Measurements from ENCODE around the gene CKAP5.
"Not testable (repeated sequence)": the region's sequence is repeated elsewhere in the genome, so short reads cannot be mapped to it uniquely, and the experiment has no call there.

The CKAP5 gene

DNA sequence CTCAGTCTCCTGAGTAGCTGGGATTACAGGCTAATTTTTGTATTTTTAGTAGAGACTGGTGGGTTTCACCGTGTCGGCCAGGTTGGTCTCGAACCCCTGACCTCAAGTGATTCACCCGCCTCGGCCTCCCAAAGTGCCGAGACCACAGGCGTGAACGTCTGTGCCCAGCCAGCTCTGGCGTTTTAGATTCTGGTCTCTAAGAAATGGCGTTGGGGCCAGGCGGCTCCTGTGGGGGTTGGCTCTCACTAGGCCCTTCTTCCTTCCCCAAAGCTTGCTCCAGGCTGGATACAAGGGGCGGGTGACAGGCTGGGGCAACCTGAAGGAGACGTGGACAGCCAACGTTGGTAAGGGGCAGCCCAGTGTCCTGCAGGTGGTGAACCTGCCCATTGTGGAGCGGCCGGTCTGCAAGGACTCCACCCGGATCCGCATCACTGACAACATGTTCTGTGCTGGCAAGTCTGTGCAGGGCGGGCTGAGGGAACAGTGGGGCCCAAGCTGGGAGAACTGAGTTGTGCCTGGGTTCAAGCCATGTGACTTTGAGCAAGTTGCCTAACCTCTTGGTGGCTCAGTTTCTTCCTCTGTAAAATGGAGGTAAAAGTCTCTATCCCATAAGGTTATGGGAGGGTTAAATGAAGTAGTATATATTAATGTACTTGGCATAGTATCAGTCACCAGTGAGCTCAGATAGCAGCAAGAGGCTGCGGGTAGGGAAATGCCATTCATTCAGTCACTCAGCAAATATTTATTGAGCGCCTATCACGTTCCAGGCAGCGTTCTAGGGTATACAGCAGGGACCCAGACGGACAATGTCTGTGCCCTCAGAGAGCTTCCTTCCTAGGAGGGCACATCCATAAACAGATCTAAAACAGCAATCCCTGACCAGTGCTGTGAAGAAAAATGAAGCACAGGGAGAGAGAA lies 116.7 kb downstream of the CKAP5 start:
- in situ Hi-C loops (cut with MboI; ENCODE audit: low sequenced_read_pairs) = no loop called here

DNA sequence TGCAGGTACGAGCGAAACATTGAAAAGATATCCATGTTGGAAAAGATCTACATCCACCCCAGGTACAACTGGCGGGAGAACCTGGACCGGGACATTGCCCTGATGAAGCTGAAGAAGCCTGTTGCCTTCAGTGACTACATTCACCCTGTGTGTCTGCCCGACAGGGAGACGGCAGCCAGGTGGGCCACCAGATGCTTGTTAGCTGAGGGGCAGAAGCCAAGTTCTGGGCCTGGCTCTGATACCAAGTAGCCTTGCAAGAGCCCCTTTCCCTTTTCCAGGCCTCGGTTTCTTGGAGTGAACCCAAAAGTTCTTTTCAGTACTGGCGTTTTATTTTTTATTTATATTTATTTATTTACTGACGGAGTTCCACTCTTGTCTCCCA lies 117.4 kb downstream of the CKAP5 start:
- in situ Hi-C loops (cut with MboI; ENCODE audit: low sequenced_read_pairs) = no loop called here

DNA sequence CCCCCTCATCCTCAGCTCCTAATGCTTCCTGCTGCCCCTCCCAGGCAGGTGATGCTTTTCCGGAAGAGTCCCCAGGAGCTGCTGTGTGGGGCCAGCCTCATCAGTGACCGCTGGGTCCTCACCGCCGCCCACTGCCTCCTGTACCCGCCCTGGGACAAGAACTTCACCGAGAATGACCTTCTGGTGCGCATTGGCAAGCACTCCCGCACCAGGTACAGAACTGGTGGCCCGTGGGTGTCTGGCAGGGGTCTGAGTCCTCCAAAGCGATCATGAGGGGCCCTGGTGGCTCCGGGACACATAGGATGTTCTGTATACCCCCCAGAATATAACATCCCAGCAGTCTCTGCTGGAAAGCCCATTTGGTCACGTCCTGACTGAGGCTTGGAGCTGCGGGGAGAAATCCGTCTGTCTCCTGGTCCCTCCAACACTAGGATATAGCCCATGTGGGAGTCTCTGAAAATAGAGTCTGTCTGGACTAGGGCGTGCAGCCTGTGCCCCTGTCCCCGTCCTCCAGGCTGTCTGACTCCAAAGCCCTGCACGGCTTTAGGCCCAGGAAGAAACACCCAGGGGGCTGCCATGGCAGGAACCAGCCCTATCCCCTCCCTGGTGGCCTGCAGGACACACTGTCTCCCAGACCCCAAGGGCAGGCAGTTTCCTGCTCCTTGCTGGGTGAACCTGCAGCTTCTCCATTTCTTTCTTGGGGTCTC lies 118.0 kb downstream of the CKAP5 start:
- in situ Hi-C loops (cut with MboI; ENCODE audit: low sequenced_read_pairs) = no loop called here

DNA sequence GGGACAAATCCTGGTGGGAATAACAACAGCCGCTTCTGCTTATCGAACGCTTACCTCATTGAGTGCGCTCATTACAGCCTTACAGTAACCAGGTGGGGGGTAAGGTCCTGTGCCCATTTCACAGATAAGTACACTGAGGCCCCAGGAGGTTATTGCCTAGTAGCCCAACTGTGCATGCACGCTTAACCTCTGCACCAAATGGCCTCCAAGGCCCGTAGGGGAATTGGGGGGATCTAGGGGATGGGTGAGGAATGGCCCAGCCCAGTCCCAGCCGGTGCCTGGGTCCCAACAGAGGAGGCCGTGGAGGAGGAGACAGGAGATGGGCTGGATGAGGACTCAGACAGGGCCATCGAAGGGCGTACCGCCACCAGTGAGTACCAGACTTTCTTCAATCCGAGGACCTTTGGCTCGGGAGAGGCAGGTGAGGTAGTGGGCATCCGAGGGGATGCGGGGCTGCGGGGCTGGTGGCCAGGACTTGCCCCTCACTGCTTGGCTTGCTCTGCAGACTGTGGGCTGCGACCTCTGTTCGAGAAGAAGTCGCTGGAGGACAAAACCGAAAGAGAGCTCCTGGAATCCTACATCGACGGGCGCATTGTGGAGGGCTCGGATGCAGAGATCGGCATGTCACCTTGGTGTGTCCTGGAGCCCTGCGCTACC lies 119.7 kb downstream of the CKAP5 start:
- in situ Hi-C loops (cut with MboI; ENCODE audit: low sequenced_read_pairs) = no loop called here

DNA sequence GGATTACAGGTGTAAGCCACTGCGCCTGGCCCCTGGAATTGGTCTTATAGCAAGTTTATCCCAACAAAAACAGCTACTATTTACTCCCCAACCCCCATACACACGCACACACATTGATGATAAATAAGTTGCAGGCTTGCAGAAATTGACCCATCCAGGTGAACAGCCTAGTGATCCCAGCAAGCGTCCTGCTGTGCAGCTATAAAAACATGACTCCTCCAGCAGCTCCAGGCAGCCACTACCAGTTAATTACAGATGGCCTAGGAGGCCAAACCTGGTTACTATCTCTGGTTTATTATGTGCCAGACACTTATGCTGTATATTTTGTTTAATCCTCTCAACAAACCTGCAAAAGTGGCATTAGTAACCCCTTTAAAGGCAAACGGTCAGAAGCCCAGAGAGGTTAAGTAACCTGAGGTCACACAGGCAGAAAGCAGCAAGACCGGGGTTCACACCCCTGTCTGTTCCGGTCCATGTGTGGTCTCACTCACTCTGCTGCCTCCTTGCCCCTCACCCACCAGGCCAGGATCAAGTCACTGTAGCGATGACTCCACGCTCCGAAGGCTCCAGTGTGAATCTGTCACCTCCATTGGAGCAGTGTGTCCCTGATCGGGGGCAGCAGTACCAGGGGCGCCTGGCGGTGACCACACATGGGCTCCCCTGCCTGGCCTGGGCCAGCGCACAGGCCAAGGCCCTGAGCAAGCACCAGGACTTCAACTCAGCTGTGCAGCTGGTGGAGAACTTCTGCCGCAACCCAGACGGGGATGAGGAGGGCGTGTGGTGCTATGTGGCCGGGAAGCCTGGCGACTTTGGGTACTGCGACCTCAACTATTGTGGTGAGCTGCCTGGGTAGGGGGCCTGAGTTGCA lies 120.5 kb downstream of the CKAP5 start:
- in situ Hi-C loops (cut with MboI; ENCODE audit: low sequenced_read_pairs) = no loop called here

DNA sequence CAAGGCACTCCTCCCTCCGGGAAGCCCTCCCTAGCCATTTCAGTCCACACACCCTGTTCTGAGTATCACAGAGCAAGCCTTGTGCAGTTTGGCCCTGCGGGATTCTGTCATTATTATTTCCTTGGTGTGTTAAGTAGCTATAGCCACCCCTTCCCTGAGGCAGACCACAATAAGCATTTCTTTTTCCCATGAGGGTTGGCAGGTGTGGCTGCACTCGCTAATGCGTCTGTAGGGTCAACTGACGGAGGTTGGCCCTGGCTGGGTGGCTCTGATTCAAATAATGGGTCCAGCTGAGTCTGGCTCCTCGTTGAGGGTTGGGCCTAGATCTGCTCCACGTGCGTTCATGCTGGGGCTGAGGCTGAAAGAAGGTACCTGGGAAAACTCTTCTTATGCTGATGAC lies 122.0 kb downstream of the CKAP5 start:
- in situ Hi-C loops (cut with MboI; ENCODE audit: low sequenced_read_pairs) = no loop called here

DNA sequence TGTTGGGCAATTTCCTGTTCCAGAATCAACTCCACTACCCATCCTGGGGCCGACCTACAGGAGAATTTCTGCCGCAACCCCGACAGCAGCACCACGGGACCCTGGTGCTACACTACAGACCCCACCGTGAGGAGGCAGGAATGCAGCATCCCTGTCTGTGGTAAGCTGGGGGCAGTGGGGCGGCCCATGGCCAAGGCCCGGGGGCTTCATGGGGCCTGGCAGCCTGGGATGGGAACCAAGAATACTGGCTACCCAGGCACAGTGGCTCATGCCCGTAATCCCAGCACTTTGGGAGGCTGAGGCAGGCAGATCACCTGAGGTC lies 122.8 kb downstream of the CKAP5 start:
- in situ Hi-C loops (cut with MboI; ENCODE audit: low sequenced_read_pairs) = no loop called here

DNA sequence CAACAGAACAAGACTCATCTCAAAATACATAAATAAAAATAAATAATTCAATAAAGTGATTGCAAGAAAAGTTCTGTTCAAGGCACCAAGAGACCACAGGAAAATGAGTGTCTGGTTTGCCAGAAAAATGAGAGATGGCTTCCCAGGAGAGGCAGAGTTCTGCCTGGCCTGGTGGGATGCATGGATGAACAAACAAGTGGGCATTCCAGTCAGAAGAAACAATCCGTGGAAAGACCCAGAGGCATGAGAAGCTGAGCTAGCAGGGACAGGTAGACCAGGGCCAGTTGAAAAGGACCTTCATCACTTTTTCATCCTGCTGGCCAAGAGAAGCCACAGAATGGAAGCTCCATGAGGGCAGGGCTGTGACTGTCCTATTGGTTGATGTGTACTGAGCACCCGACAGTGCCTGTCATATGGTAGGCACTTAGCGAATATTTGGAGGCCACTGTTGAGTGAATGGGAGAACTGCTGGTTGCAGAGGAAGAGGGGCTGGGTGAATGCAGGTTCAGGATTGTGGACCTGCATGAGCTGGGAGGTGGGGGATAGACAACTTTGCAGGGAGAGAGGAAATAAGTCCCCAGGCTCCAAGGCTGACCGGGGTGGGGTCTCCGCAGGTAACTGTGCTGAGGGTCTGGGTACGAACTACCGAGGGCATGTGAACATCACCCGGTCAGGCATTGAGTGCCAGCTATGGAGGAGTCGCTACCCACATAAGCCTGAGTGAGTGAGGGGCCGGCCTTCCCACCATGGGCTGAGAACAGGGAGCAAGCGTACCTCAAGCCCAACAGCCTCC lies 123.3 kb downstream of the CKAP5 start:
- in situ Hi-C loops (cut with MboI; ENCODE audit: low sequenced_read_pairs) = no loop called here

DNA sequence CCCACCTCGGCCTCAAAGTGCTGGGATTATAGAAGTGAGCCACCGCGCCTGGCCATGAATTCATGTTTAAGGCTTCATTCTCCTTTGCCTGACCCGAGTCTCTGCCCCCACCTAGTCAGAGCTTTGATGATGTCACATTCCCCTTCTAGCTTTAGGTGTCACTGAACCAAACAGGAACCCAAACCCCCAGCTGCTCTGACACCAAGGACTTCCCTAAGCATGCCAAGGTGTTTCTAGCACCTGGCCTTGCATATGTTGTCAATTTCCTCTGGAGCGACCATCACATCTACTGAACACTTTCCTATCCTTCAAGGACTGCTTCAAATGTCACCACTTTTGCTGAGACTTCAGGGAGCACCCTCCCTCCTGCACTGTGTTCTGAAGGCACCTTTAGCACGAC lies 124.8 kb downstream of the CKAP5 start:
- in situ Hi-C loops (cut with MboI; ENCODE audit: low sequenced_read_pairs) = no loop called here

DNA sequence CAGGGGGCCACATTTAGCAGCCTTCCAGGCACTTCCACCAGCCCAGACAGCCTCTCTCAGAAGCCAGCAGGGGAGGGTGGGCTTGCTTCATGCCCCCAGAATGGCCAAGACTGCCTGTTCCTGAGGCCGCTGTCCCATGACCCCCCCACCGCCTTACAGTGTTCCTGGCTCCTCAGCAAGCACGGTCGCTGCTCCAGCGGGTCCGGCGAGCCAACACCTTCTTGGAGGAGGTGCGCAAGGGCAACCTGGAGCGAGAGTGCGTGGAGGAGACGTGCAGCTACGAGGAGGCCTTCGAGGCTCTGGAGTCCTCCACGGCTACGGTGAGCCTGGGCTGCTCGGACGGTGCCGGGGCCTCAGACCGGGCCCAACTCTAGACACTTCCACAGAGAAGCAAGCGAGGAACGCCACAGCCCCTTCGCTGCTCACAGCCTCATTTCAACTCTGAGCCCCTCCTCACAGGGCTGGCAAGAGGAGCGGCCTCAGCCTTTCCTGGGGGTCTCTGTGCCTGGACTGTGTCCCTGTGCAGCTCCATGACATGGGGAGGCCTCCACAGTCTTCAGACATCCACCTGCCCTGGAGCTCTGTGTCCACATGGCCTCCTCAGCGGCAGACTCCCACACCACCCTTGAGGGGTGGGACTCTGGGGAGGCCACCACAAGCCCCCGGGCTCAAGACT lies 126.4 kb downstream of the CKAP5 start:
- in situ Hi-C loops (cut with MboI; ENCODE audit: low sequenced_read_pairs) = no loop called here

DNA sequence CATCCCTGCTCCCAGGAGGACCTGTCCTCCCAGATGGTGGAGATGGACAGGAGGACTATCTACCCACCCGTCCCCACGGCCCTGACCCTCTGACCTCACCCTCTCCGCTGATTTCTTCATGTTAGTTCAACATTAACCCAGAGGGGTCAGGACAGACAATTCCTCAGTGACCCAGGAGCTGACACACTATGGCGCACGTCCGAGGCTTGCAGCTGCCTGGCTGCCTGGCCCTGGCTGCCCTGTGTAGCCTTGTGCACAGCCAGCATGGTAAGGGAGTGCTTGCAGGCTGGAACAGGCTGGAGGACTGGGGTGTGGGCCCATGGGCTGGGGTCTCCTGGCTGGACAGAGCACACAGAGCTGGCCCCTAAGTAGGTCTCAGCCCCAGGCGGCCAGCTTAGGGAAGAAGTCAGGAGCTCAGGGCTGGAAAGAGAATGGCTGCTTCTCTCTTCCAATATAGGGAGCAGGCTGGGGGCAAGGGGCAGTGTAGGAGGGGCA lies 127.0 kb downstream of the CKAP5 start, which contains the start of gene F2:
TSS of gene F2 (plus strand) at position 166 of the 495 bp plus-strand sequence. CDS start at position 189, 23 bp downstream.
- in situ Hi-C loops (cut with MboI; ENCODE audit: low sequenced_read_pairs) = no loop called here

DNA sequence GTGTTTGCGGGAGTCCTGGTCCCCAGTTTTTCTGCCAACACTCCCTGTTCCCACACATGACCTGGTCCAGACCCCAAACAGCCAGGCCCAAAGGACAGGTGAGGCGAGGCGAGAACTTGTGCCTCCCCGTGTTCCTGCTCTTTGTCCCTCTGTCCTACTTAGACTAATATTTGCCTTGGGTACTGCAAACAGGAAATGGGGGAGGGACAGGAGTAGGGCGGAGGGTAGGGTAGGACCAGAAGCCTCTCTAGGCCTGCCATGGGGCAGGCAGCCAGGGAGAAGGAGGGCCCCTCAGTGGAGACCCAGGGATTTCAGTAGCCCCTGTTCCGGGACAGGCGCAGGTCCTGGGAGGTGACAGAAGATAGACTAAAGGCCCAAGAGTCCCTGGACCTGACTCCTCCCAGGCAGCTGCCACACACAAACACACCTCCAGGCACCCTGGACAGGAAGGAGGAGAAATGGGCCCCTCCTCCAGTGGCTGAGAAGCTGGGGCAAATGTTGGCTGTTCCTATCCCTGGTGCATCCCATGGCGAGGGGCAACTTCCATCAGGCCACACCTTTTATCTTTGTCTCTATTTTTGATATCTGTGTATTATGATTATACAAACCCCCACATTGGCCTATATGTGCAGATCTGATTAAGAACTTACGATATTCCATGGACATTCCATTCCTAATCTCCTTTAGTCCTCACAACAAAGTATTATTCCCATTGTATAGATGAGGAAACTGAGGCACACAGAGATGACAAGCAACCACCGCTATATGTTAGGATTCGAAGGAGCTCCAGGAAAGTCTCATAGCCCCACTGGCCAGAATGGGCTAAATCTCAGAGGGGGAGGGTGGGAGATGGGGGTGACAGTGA lies 127.7 kb downstream of the CKAP5 start:
- in situ Hi-C loops (cut with MboI; ENCODE audit: low sequenced_read_pairs) = no loop called here

DNA sequence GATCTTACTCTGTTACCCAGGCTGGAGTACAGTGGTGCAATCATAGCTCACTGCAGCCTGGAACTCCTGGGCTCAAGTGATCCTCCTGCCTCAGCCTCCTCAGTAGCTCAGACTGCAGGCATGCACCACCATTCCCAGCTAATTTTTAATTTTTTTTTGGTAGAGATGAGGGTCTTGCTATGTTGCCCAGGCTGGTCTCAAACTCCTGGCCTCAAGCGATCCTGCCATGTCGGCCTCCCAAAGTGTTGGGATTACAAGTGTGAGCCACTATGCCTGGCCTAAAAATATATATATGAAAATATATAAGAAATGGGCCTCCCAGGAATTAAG lies 128.3 kb downstream of the CKAP5 start:
- in situ Hi-C loops (cut with MboI; ENCODE audit: low sequenced_read_pairs) = not testable (repeated sequence)

DNA sequence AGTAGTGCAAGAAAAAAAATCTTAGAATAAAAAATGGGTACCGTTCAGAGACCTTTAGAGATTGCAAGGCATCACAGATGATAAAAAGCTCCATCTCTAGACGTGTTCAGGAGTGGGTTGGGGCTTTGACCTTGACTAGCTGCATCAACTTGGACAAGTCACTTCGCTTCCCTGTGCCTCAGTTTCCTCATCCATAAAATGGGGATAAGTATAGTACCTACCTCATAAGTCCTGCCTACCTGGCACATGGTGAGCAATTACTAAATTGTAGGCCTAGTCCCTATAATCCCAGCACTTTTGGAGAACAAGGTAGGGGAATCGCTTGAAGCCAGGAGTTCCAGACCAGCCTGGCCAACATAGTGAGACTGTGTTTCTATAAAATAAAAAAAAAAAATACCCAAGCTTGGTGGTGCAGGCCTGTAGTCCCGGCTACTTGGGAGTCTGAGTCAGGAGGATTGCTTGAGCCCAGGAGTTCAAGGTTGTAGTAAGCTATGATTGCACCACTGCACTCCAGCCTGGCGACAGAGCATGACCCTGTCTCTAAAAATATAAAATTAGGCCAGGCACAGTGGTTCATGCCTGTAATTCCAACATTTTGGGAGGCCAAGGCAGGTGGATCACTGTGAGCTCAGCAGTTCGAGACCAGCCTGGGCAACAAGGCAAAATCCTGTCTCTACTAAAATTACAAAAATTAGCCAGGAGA lies 133.1 kb downstream of the CKAP5 start:
- in situ Hi-C loops (cut with MboI; ENCODE audit: low sequenced_read_pairs) = no loop called here

DNA sequence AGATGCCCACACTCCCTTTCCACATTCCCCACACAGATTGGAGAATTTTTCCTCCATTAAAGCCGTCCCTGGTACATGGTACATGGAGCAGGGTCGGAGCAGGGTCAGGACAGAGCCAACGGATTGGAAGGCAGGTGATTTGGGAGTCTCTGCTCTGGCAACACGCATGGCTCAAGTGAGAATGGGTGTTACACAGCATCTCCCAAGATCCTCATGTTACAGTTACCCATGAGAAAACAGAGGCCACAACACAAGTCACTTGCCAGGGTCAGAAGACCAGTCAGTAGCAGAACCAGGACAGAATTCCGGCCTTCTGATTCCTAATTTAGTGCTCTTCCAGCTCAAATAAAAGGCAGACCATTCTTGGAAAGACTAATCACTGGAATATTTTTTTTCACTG lies 134.8 kb downstream of the CKAP5 start:
- in situ Hi-C loops (cut with MboI; ENCODE audit: low sequenced_read_pairs) = no loop called here

DNA sequence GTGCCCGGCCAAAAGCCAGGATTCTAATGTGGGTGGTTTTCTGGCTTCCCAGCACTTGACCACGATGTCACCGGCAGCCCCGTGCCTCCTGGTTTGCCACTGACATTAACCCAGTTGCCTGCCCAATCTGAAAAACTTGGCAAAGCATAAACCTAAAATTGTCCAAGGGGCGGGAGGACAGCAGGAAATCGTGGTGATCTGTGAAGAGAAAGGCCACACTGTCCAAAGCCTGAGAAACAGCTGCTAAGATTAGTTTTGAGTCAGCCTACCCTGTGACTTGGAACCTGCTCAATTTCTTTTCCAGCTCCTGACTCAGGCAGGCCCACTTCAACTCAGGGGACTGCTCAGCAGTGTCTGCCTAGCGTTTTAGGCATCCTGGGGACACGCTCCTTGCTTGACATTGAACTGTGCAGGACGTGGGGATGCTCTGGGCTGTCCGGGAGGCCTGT lies 135.2 kb downstream of the CKAP5 start:
- in situ Hi-C loops (cut with MboI; ENCODE audit: low sequenced_read_pairs) = no loop called here

DNA sequence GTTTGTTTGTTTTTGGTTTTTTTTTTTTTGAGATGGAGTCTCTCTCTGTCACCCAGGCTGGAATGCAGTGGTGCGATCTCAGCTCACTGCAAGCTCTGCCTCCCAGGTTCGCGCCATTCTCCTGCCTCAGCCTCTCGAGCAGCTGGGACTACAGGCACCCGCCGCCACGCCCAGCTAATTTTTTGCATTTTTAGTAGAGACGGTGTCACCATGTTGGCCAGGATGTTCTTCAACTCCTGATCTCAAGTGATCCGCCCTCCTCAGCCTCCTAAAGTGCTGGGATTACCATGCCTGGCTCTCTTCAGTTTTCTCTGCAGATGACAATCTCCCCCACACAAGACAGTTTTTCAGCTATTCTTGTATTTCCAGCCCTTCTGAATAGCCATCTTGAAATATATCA lies 136.7 kb downstream of the CKAP5 start:
- in situ Hi-C loops (cut with MboI; ENCODE audit: low sequenced_read_pairs) = not testable (repeated sequence)

DNA sequence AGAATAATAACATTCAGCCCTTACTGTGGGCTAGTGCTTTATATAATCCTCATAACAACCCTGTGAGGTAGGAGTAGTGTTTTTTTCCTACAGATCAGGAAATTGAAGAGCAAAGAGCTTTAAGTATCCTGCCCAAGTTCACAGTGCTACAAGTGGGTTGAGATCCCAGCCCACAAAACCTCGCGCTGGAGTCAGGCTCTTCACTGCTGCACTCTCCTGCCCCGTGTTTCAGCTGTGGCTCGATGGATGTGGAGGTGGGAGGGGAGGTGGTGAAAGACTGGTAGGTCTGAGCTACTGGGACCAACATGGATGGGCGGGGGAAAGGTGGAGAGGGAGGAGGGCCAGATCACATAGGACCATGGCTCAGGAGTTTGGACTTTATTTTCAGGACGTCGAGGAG lies 139.2 kb downstream of the CKAP5 start:
- in situ Hi-C loops (cut with MboI; ENCODE audit: low sequenced_read_pairs) = no loop called here
